H1 (cell line): ENCODE measurements around the gene CYTH1.

Experiments used
- CEBPB ChIP-seq: IDR thresholded peaks from 2 replicates; pipeline ENCODE4 v1.6.1; 2012; ENCODE audit warnings: low read depth, low read length
- CTBP2 ChIP-seq: IDR thresholded peaks from 2 replicates; pipeline ENCODE4 v1.7.0; 2011; ENCODE audit warnings: borderline replicate concordance, mild to moderate bottlenecking, moderate library complexity, mixed read lengths, low read length; ENCODE audit not compliant: insufficient read depth, insufficient read length
- EP300 ChIP-seq, 2 experiments: IDR thresholded peaks; 1 replicate in 1 of 2; 2 replicates in 1 of 2; pipeline ENCODE4 v1.6.1; 2011 to 2012; ENCODE audit warnings: low read depth in 2 of 2, low read length in 2 of 2, mild to moderate bottlenecking in 2 of 2, borderline replicate concordance in 1 of 2, inconsistent platforms in 1 of 2, moderate library complexity in 1 of 2
- EZH2 ChIP-seq: fragments of 200-600 bp; sonication (generic); IDR thresholded peaks from 2 replicates; pipeline ENCODE4 v1.7.1; 2012; ENCODE audit warnings: low read depth, mild to moderate bottlenecking, moderate library complexity, low read length, inconsistent platforms; ENCODE audit not compliant: severe bottlenecking
- HDAC6 ChIP-seq: IDR thresholded peaks from one replicate; pipeline ENCODE4 v1.7.1; 2012; ENCODE audit warnings: low read depth, mild to moderate bottlenecking, inconsistent platforms, low read length, moderate library complexity
- POLR2A ChIP-seq, 2 experiments: IDR thresholded peaks; 1 replicate in 1 of 2; 2 replicates in 1 of 2; pipeline ENCODE4 v1.6.1; 2011; ENCODE audit warnings: low read depth in 2 of 2, low read length in 2 of 2, mild to moderate bottlenecking in 2 of 2; ENCODE audit errors: control extremely low read depth in 1 of 2
- POLR2AphosphoS5 ChIP-seq: IDR thresholded peaks from 2 replicates; pipeline ENCODE4 v1.6.1; 2011; ENCODE audit warnings: low read depth, low read length
- RAD21 ChIP-seq, 2 experiments: IDR thresholded peaks in 1 of 2; conservative IDR thresholded peaks in 1 of 2; 2 replicates each; pipeline ENCODE4 v1.6.1; 2011; ENCODE audit warnings: low read depth in 2 of 2, low read length in 2 of 2, improper control_type of control experiment in 1 of 2, inconsistent platforms in 1 of 2, mild to moderate bottlenecking in 1 of 2, moderate library complexity in 1 of 2
- RBBP5 ChIP-seq: IDR thresholded peaks from 2 replicates; pipeline ENCODE4 v1.7.1; 2012; ENCODE audit warnings: low read depth, mild to moderate bottlenecking, inconsistent platforms, low read length, moderate library complexity, borderline replicate concordance
- SUZ12 ChIP-seq: fragments of 200-600 bp; sonication (generic); IDR thresholded peaks from 2 replicates; pipeline ENCODE4 v1.6.1; 2012; ENCODE audit warnings: mild to moderate bottlenecking, inconsistent platforms, low read length, moderate library complexity, mixed read lengths
- TAF1 ChIP-seq: IDR thresholded peaks from 2 replicates; pipeline ENCODE4 v1.6.1; 2011; ENCODE audit warnings: mild to moderate bottlenecking, low read depth, low read length
- TF ChIP-seq, protein P1 (sequence below), 3 experiments: IDR thresholded peaks; 1 replicate in 2 of 3; 2 replicates in 1 of 3; pipeline versions ENCODE4 v1.5.1 to v1.6.1; 2011; ENCODE audit warnings: low read length in 3 of 3, mild to moderate bottlenecking in 3 of 3, inconsistent platforms in 2 of 3, low read depth in 1 of 3, moderate library complexity in 1 of 3; ENCODE audit not compliant: insufficient read depth in 1 of 3; ENCODE audit errors: control extremely low read depth in 1 of 3
- TF ChIP-seq, protein P2 (sequence below): IDR thresholded peaks from 2 replicates; pipeline ENCODE4 v1.6.1; 2012; ENCODE audit warnings: inconsistent platforms

DNA sequence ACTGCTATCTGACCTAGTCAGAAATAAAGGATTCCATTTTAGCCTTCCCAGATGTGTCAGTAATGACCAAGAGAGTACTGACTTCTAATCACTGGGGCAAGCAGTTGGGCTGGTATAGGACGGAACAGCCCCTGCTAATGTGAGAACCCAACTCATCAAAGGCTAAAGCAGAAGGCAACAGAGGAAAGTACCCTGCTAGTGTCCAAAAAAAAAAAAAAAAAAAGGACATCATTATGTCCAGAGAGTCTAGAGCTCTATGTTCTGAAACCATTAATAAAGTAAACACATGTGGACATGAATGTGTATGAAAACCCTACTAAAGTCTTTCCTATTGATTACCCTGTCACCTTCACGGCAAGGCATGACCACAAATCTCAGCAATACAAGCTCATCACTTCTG is 85.0 kb downstream of the CYTH1 start:
- TF ChIP-seq, protein P1, sequence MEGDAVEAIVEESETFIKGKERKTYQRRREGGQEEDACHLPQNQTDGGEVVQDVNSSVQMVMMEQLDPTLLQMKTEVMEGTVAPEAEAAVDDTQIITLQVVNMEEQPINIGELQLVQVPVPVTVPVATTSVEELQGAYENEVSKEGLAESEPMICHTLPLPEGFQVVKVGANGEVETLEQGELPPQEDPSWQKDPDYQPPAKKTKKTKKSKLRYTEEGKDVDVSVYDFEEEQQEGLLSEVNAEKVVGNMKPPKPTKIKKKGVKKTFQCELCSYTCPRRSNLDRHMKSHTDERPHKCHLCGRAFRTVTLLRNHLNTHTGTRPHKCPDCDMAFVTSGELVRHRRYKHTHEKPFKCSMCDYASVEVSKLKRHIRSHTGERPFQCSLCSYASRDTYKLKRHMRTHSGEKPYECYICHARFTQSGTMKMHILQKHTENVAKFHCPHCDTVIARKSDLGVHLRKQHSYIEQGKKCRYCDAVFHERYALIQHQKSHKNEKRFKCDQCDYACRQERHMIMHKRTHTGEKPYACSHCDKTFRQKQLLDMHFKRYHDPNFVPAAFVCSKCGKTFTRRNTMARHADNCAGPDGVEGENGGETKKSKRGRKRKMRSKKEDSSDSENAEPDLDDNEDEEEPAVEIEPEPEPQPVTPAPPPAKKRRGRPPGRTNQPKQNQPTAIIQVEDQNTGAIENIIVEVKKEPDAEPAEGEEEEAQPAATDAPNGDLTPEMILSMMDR (IDR thresholded peaks at IDR 0.05; ENCODE audit: control extremely low read depth in 1 of 3, insufficient read depth in 1 of 3, low read depth in 1 of 3, low read length in 3 of 3) = no peak
- TF ChIP-seq, protein P2, sequence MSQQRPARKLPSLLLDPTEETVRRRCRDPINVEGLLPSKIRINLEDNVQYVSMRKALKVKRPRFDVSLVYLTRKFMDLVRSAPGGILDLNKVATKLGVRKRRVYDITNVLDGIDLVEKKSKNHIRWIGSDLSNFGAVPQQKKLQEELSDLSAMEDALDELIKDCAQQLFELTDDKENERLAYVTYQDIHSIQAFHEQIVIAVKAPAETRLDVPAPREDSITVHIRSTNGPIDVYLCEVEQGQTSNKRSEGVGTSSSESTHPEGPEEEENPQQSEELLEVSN = no peak
- TF ChIP-seq SUZ12 = no peak
- TF ChIP-seq CTBP2 = no peak
- TF ChIP-seq EP300 (IDR thresholded peaks at IDR 0.05; ENCODE audit: borderline replicate concordance in 1 of 2, low read depth in 2 of 2, low read length in 2 of 2) = no peak
- no peak for TF ChIP-seq POLR2A (IDR thresholded peaks at IDR 0.05; ENCODE audit: control extremely low read depth in 1 of 2, low read depth in 2 of 2, low read length in 2 of 2)
- TF ChIP-seq RBBP5 = no peak
- TF ChIP-seq HDAC6 = no peak
- TF ChIP-seq TAF1 = no peak
- no peak for TF ChIP-seq POLR2AphosphoS5
- no peak for TF ChIP-seq RAD21 (IDR thresholded peaks at IDR 0.05 in 1 of 2, conservative IDR thresholded peaks at IDR 0.05 in 1 of 2; ENCODE audit: low read depth in 2 of 2, low read length in 2 of 2)
- TF ChIP-seq EZH2 = no peak
- no peak for TF ChIP-seq CEBPB
